ENCODE measurements around the gene SORBS2. TPM values are rescaled to one million over a fixed set of nuclear protein-coding genes. Genes with fewer than 3 reads are reported as not detected.

Gene SORBS2
- total and polyA plus RNA-seq, 2 of the 4 experiments (the other 2 are of a cell fraction), result 0.18 TPM; not detected in 1

- ChIA-PET CTCF (no interaction called here), POLR2A (ENCODE audit: unreplicated experiment) (interaction anchor here (0.6 kb wide), 1 partner anchor 265 kb away, joined by 5 read pairs; no protein-coding TSS in a partner anchor)
- H3K9me3 ChIP-seq (ENCODE audit: control insufficient read depth, insufficient read depth, low read length), result peaks cover 7% of the 10 kb centered on the region
- H3K36me3 ChIP-seq (ENCODE audit: control insufficient read depth, insufficient read depth, low read length), result no peaks in the 10 kb centered on the region
- ATAC-seq (ENCODE audit: low read depth) (no peak), DNase-seq (no peak)
- no peak overlapping the region; a peak in 1 of 4 replicates for H4K8ac ChIP-seq (ENCODE audit: low read depth in 2 of 2, low read length in 2 of 2)
- no peaks in the 10 kb centered on the region for H3K79me1 ChIP-seq (ENCODE audit: low read depth in 1 of 2, low read length in 2 of 2)
- TF ChIP-seq MAZ (IDR thresholded peaks at IDR 0.05; ENCODE audit: borderline replicate concordance, low read depth, low read length), result no peak
- no peak overlapping the region; the same call in 1 of the 2 replicates for H4K5ac ChIP-seq (ENCODE audit: low read depth, low read length)
- peak overlapping the region; percentile 50; the same call in 1 of the 2 replicates for H3K18ac ChIP-seq (ENCODE audit: low read depth, low read length)
- H3K4me2 ChIP-seq (ENCODE audit: low read depth, low read length), result peak overlapping the region; percentile 33
- H3K23ac ChIP-seq (ENCODE audit: low read depth, low read length), result no peak overlapping the region
- H4K91ac ChIP-seq (ENCODE audit: insufficient read depth, low read depth, low read length), result no peak overlapping the region; the same call in 1 of the 2 replicates
- H2AK9ac ChIP-seq (replicated peaks; ENCODE audit: low read depth, low read length, poor library complexity), result no peak overlapping the region
- no peaks in the 10 kb centered on the region for H3K9me1 ChIP-seq (ENCODE audit: insufficient read depth, low read length)
- no peak overlapping the region for H2BK5ac ChIP-seq (ENCODE audit: low read depth, low read length, poor library complexity, severe bottlenecking)
- H3K9ac ChIP-seq (ENCODE audit: low read depth, low read length), result no peak overlapping the region
- peak overlapping the region; percentile 37; the same call in 1 of the 2 replicates for H3K27ac ChIP-seq (ENCODE audit: insufficient read depth, low read length)
- no peak overlapping the region for H3K56ac ChIP-seq (ENCODE audit: extremely low read depth, insufficient read depth, low read length)
- H2AFZ ChIP-seq (replicated peaks; ENCODE audit: low read length, poor library complexity), result peak overlapping the region; percentile 65
- H3K27me3 ChIP-seq (ENCODE audit: control insufficient read depth, insufficient read depth, low read length), result peaks cover 46% of the 10 kb centered on the region
- H2AK5ac ChIP-seq (ENCODE audit: low read depth, low read length), result no peak overlapping the region
- WGBS, 2 experiments (ENCODE audit: extremely low coverage in 2 of 2, insufficient read length in 1 of 2), result 36% methylated on average over 8 of the region's 21 CpGs; no CpG with 5 or more reads in 1 of the 2 experiments
- no peak overlapping the region for H2BK15ac ChIP-seq (ENCODE audit: low read depth, low read length)
- no peak overlapping the region for H3K4me3 ChIP-seq (ENCODE audit: insufficient read depth, low read depth, low read length)
- dilution Hi-C loops (cut with HindIII; ENCODE audit: low sequenced_read_pairs, unreplicated experiment) (no loop called here), intact Hi-C loops (cut with micrococcal nuclease) (no loop called here), in situ Hi-C loops (cut with MboI; ENCODE audit: low sequenced_read_pairs) (no loop called here)
- no peak overlapping the region for H2BK120ac ChIP-seq (ENCODE audit: low read depth, low read length)
- H2BK20ac ChIP-seq (ENCODE audit: low read depth, low read length), result no peak overlapping the region
- BruUV-seq (replicated peaks), result no TSS peak
- H4K20me1 ChIP-seq (ENCODE audit: insufficient read depth, low read length), result no peaks in the 10 kb centered on the region
- peaks cover 4% of the 10 kb centered on the region; the same call in 1 of the 2 replicates for H3K4me1 ChIP-seq (ENCODE audit: control insufficient read depth, insufficient read depth, low read length)
- H3K14ac ChIP-seq (replicated peaks; ENCODE audit: low read depth, low read length), result 0 out of 2 replicates have a peak overlapping the region, but pooled peaks have one; percentile 28
- no peak overlapping the region for H3K4ac ChIP-seq (ENCODE audit: low read depth, low read length)
Measured at GRCh38 chr4:185737489-185738037, 74.4 kb downstream of the SORBS2 start.

Measured in IMR-90 (cell line).